Mesodermal cell (in vitro differentiated cells): ENCODE measurements around the gene JAK1.

Experiments used
- H3K27ac ChIP-seq: 2 replicates; pipeline ENCODE4 v1.7.0; 2013; ENCODE audit warnings: mild to moderate bottlenecking, low read depth, low read length, moderate library complexity; ENCODE audit not compliant: severe bottlenecking
- H3K36me3 ChIP-seq: 2 replicates; pipeline ENCODE4 v1.7.1; 2013; ENCODE audit warnings: mild to moderate bottlenecking, low read length, moderate library complexity; ENCODE audit not compliant: control insufficient read depth, insufficient read depth
- H3K4me1 ChIP-seq: one replicate; pipeline ENCODE4 v1.7.1; 2013; ENCODE audit warnings: mild to moderate bottlenecking, low read length; ENCODE audit not compliant: insufficient read depth, control insufficient read depth, poor library complexity, severe bottlenecking
- H3K4me3 ChIP-seq: 2 replicates; pipeline ENCODE4 v1.7.0; 2013; ENCODE audit warnings: low read length, control low read depth, mild to moderate bottlenecking; ENCODE audit not compliant: insufficient read depth, poor library complexity, severe bottlenecking; ENCODE audit errors: extremely low read depth
- H3K9me3 ChIP-seq: 2 replicates; pipeline ENCODE4 v1.7.1; 2013; ENCODE audit warnings: mild to moderate bottlenecking, low read length, moderate library complexity; ENCODE audit not compliant: control insufficient read depth
- WGBS, 2 experiments: methylation state at CpG; one replicate each; pipeline ENCODE4 v1.1.5; 2013; ENCODE audit warnings: missing lambda C conversion rate in 2 of 2; ENCODE audit not compliant: insufficient coverage in 2 of 2; 5-methylcytosine and 5-hydroxymethylcytosine counted together

The JAK1 gene

GRCh38 chr1:64864018-64864940 is 102.1 kb downstream of the JAK1 start:
- Histone ChIP-seq H3K9me3 (no peaks in the 10 kb centered on the region), H3K36me3 (peaks cover 62% of the 10 kb centered on the region), H3K4me1 (no peaks in the 10 kb centered on the region), H3K4me3 (no peak overlapping the region), H3K27ac (peak overlapping the region; percentile 20)
- 69 to 84% methylated on average over 10 of the region's 14 CpGs for WGBS, 2 experiments

GRCh38 chr1:64861611-64862010 is 104.7 kb downstream of the JAK1 start:
- no peaks in the 10 kb centered on the region for H3K4me1 ChIP-seq
- peaks cover 67% of the 10 kb centered on the region for H3K36me3 ChIP-seq
- no peaks in the 10 kb centered on the region for H3K9me3 ChIP-seq
- no peak overlapping the region for H3K4me3 ChIP-seq
- 41 to 52% methylated on average over 4 of the region's 4 CpGs for WGBS, 2 experiments
- no peak overlapping the region for H3K27ac ChIP-seq

GRCh38 chr1:64857347-64857746 is 109.0 kb downstream of the JAK1 start:
- Histone ChIP-seq H3K27ac (no peak overlapping the region), H3K9me3 (no peaks in the 10 kb centered on the region), H3K4me1 (no peaks in the 10 kb centered on the region), H3K36me3 (peaks cover 84% of the 10 kb centered on the region), H3K4me3 (no peak overlapping the region)
- WGBS, 2 experiments = 100% methylated on average over 2 to 4 of the region's 4 CpGs

GRCh38 chr1:64856553-64856952 is 109.8 kb downstream of the JAK1 start:
- no peak overlapping the region for H3K27ac ChIP-seq
- WGBS, 2 experiments = 87 to 97% methylated on average over 6 to 7 of the region's 10 CpGs
- H3K4me3 ChIP-seq = no peak overlapping the region
- peaks cover 86% of the 10 kb centered on the region for H3K36me3 ChIP-seq
- H3K9me3 ChIP-seq = no peaks in the 10 kb centered on the region
- H3K4me1 ChIP-seq = no peaks in the 10 kb centered on the region

- 95 to 97% methylated on average over 7 of the region's 8 CpGs for WGBS, 2 experiments
- Histone ChIP-seq H3K27ac (no peak overlapping the region), H3K9me3 (no peaks in the 10 kb centered on the region), H3K4me1 (no peaks in the 10 kb centered on the region), H3K4me3 (no peak overlapping the region), H3K36me3 (peaks cover 90% of the 10 kb centered on the region)
Observed at GRCh38 chr1:64855557-64855956, 110.8 kb downstream of the JAK1 start.

GRCh38 chr1:64854674-64855073 is 111.7 kb downstream of the JAK1 start:
- Histone ChIP-seq H3K4me3 (no peak overlapping the region), H3K9me3 (no peaks in the 10 kb centered on the region), H3K36me3 (peaks cover 92% of the 10 kb centered on the region), H3K4me1 (no peaks in the 10 kb centered on the region), H3K27ac (no peak overlapping the region)
- 100% methylated on average over 1 of the region's 5 CpGs; no CpG with 5 or more reads in 1 of the 2 experiments for WGBS, 2 experiments

- peaks cover 92% of the 10 kb centered on the region for H3K36me3 ChIP-seq
- no peaks in the 10 kb centered on the region for H3K4me1 ChIP-seq
- H3K9me3 ChIP-seq = no peaks in the 10 kb centered on the region
- WGBS, 2 experiments = 84 to 87% methylated on average over 5 of the region's 7 CpGs
- H3K27ac ChIP-seq = no peak overlapping the region
- H3K4me3 ChIP-seq = no peak overlapping the region
Observed at GRCh38 chr1:64851664-64852063, 114.7 kb downstream of the JAK1 start.

GRCh38 chr1:64850846-64851245 is 115.5 kb downstream of the JAK1 start:
- WGBS, 2 experiments = 85% methylated on average over 9 of the region's 10 CpGs; no CpG with 5 or more reads in 1 of the 2 experiments

GRCh38 chr1:64849942-64850341 is 116.4 kb downstream of the JAK1 start:
- H3K4me1 ChIP-seq = no peaks in the 10 kb centered on the region
- no peak overlapping the region for H3K4me3 ChIP-seq
- H3K9me3 ChIP-seq = no peaks in the 10 kb centered on the region
- 94 to 95% methylated on average over 7 to 10 of the region's 11 CpGs for WGBS, 2 experiments
- peaks cover 88% of the 10 kb centered on the region for H3K36me3 ChIP-seq
- no peak overlapping the region for H3K27ac ChIP-seq

More at GRCh38 chr1:64850846-64851245, 115.5 kb downstream of the JAK1 start:
- H3K36me3 ChIP-seq = peaks cover 89% of the 10 kb centered on the region
- H3K4me1 ChIP-seq = no peaks in the 10 kb centered on the region
- H3K4me3 ChIP-seq = no peak overlapping the region
- H3K9me3 ChIP-seq = no peaks in the 10 kb centered on the region
- H3K27ac ChIP-seq = no peak overlapping the region

GRCh38 chr1:64848803-64849202 is 117.5 kb downstream of the JAK1 start:
- H3K36me3 ChIP-seq = peaks cover 90% of the 10 kb centered on the region
- 87 to 94% methylated on average over 4 of the region's 4 CpGs for WGBS, 2 experiments

GRCh38 chr1:64848136-64848535 is 118.2 kb downstream of the JAK1 start:
- H3K4me3 ChIP-seq = no peak overlapping the region
- no peaks in the 10 kb centered on the region for H3K4me1 ChIP-seq
- no peak overlapping the region for H3K27ac ChIP-seq
- WGBS, 2 experiments = 71 to 96% methylated on average over 1 to 3 of the region's 3 CpGs
- H3K9me3 ChIP-seq = no peaks in the 10 kb centered on the region
- peaks cover 84% of the 10 kb centered on the region for H3K36me3 ChIP-seq

More at GRCh38 chr1:64848803-64849202, 117.5 kb downstream of the JAK1 start:
- Histone ChIP-seq H3K4me3 (no peak overlapping the region), H3K9me3 (no peaks in the 10 kb centered on the region), H3K4me1 (no peaks in the 10 kb centered on the region), H3K27ac (no peak overlapping the region)
